ENCODE data around the gene EYS. TPM values are rescaled to one million over a fixed set of nuclear protein-coding genes. Genes with fewer than 3 reads are reported as not detected.

The EYS gene
- total RNA-seq, 1 experiment from 2014 or later, result not detected

- H2BK5ac ChIP-seq (ENCODE audit: insufficient read length, low read length), result no peak overlapping the region
- H2BK12ac ChIP-seq (ENCODE audit: insufficient read length, low read depth, low read length), result no peak overlapping the region
- no peak overlapping the region for H3K4ac ChIP-seq (ENCODE audit: low read depth, low read length)
- H4K8ac ChIP-seq (replicated peaks; ENCODE audit: insufficient read length, low read depth, low read length), result no peak overlapping the region
- no peak overlapping the region for H3K56ac ChIP-seq (ENCODE audit: insufficient read length, low read depth, low read length)
- no peak overlapping the region for H3K18ac ChIP-seq (ENCODE audit: insufficient read length, low read depth, low read length)
- H2BK20ac ChIP-seq (ENCODE audit: low read depth, low read length, poor library complexity, severe bottlenecking), result no peak overlapping the region
- H3K23me2 ChIP-seq (ENCODE audit: insufficient read length, low read depth, low read length, poor library complexity, severe bottlenecking), result no peaks in the 10 kb centered on the region
- H2AFZ ChIP-seq (ENCODE audit: low read length), result no peak overlapping the region
- H2BK15ac ChIP-seq (ENCODE audit: low read depth, low read length), result no peak overlapping the region
- H3K79me1 ChIP-seq (ENCODE audit: insufficient read depth, low read depth, low read length, poor library complexity, severe bottlenecking), result no peaks in the 10 kb centered on the region
- no peak overlapping the region for H3K14ac ChIP-seq (ENCODE audit: insufficient read depth, low read length)
- WGBS (ENCODE audit: extremely low coverage, insufficient read length, low lambda C conversion rate), result no CpG with 5 or more reads among the region's 3 CpGs
- H3K9ac ChIP-seq (ENCODE audit: extremely low read depth, insufficient read length, low read length), result no peak overlapping the region
- H3K27ac Mint-ChIP-seq, result no peak overlapping the region
- no peak overlapping the region for H3K27ac ChIP-seq (ENCODE audit: insufficient read length, low read depth, low read length)
- H3K36me3 Mint-ChIP-seq (ENCODE audit: insufficient read depth in 1 of 3, low read depth in 3 of 3), result peaks cover 2 to 4% (median 2%) of the 10 kb centered on the region in 3 experiments; a peak in 5 of 7 replicates
- H3K27me3 ChIP-seq (ENCODE audit: insufficient read depth, low read length), result no peaks in the 10 kb centered on the region
- peaks cover 2 to 3% of the 10 kb centered on the region in 2 experiments; a peak in 3 of 5 replicates for H3K9me3 Mint-ChIP-seq
- peaks cover 15 to 17% of the 10 kb centered on the region in 2 experiments for H3K4me1 Mint-ChIP-seq
- H4K5ac ChIP-seq (ENCODE audit: insufficient read length, low read depth, low read length), result no peak overlapping the region
- no peak overlapping the region for H4K91ac ChIP-seq (ENCODE audit: insufficient read length, low read depth, low read length)
- H2AK5ac ChIP-seq (ENCODE audit: insufficient read length, low read length), result no peak overlapping the region
- no peaks in the 10 kb centered on the region for H3K9me3 ChIP-seq (ENCODE audit: control insufficient read depth, low read depth, low read length)
- H3K4me2 ChIP-seq (ENCODE audit: insufficient read depth, insufficient read length, low read length), result no peak overlapping the region
- H3K27me3 Mint-ChIP-seq (ENCODE audit: low read depth), result no peaks in the 10 kb centered on the region
- TF ChIP-seq CTCF (conservative IDR thresholded peaks at IDR 0.05), result no peak
- H3K4me3 Mint-ChIP-seq, result no peak overlapping the region
- no peak overlapping the region for H3K23ac ChIP-seq (ENCODE audit: insufficient read length, low read depth, low read length)
- H2BK120ac ChIP-seq (ENCODE audit: low read depth, low read length, poor library complexity, severe bottlenecking), result no peak overlapping the region
- DNase-seq, result no peak
- no peaks in the 10 kb centered on the region for H3K79me2 ChIP-seq (ENCODE audit: insufficient read depth, low read length)
- no peaks in the 10 kb centered on the region; the same call in 1 of the 2 replicates for H3K4me1 ChIP-seq (ENCODE audit: insufficient read depth, low read length)
- no peaks in the 10 kb centered on the region for H4K20me1 ChIP-seq (ENCODE audit: control insufficient read depth, insufficient read depth, insufficient read length)
- H3T11ph ChIP-seq (ENCODE audit: low read length), result no peak overlapping the region
These were observed 1759.1 kb downstream of the EYS start for GRCh38 chr6:63947792-63948529.
